Chondrocyte (in vitro differentiated cells): ENCODE results near the gene TCF25. TPM values are rescaled to one million over a fixed set of nuclear protein-coding genes. Genes with fewer than 3 reads are reported as not detected.

Source experiments
- DNase-seq: peaks from one replicate; pipeline ENCODE4 v3.0.0; 2021; ENCODE audit warnings: mixed read lengths, low spot score
- H3K27ac Mint-ChIP-seq: one replicate; pipeline ENCODE4 v1.8.0; 2021; ENCODE audit warnings: mild to moderate bottlenecking, moderate library complexity, mixed read lengths; ENCODE audit not compliant: unreplicated experiment
- H3K27me3 Mint-ChIP-seq: 2 replicates; pipeline ENCODE4 v1.8.0; 2021; ENCODE audit warnings: low read depth, mixed read lengths
- H3K36me3 Mint-ChIP-seq: 2 replicates; pipeline ENCODE4 v1.8.0; 2021; ENCODE audit warnings: low read depth, mixed read lengths
- H3K4me1 Mint-ChIP-seq: 2 replicates; pipeline ENCODE4 v1.8.0; 2021; ENCODE audit warnings: low read depth, mild to moderate bottlenecking, mixed read lengths
- H3K4me3 Mint-ChIP-seq: one replicate; pipeline ENCODE4 v1.8.0; 2021; ENCODE audit warnings: mild to moderate bottlenecking, moderate library complexity, mixed read lengths; ENCODE audit not compliant: unreplicated experiment
- H3K9me3 Mint-ChIP-seq: 2 replicates; pipeline ENCODE4 v1.8.0; 2021; ENCODE audit warnings: low read depth, mixed read lengths
- CTCF ChIP-seq: fragments of 200-600 bp; sonication (generic); IDR thresholded peaks from 2 replicates; pipeline ENCODE4 v1.5.0; 2021; ENCODE audit warnings: antibody characterized with exemption, mild to moderate bottlenecking, moderate library complexity
- total RNA-seq: library from RNA; stranded (reverse); gene quantifications from 3 replicates; pipeline ENCODE4 v1.2.1, GENCODE V29; 2021

The TCF25 gene
- total RNA-seq, 1 donor from 2014 or later = 200 TPM

- peak overlapping the region; percentile 100 for H3K27ac Mint-ChIP-seq
- H3K4me1 Mint-ChIP-seq = peaks cover 59% of the 10 kb centered on the region
- H3K9me3 Mint-ChIP-seq = no peaks in the 10 kb centered on the region
- DNase-seq = no peak
- no peaks in the 10 kb centered on the region for H3K36me3 Mint-ChIP-seq
- no peak for TF ChIP-seq CTCF
- no peak overlapping the region for H3K4me3 Mint-ChIP-seq
- H3K27me3 Mint-ChIP-seq = no peaks in the 10 kb centered on the region
Measured at GRCh38 chr16:89920723-89921122, 47.3 kb downstream of the TCF25 start.

GRCh38 chr16:89921131-89921701 is 47.8 kb downstream of the TCF25 start:
- no peak for TF ChIP-seq CTCF
- no peaks in the 10 kb centered on the region for H3K27me3 Mint-ChIP-seq
- H3K4me1 Mint-ChIP-seq = peaks cover 59% of the 10 kb centered on the region
- H3K27ac Mint-ChIP-seq = peak overlapping the region; percentile 100
- DNase-seq = no peak
- H3K9me3 Mint-ChIP-seq = no peaks in the 10 kb centered on the region
- H3K4me3 Mint-ChIP-seq = peak overlapping the region; percentile 89
- H3K36me3 Mint-ChIP-seq = no peaks in the 10 kb centered on the region

GRCh38 chr16:89921702-89922476 is 48.5 kb downstream of the TCF25 start:
- Mint-ChIP-seq H3K4me1 (peaks cover 59% of the 10 kb centered on the region), H3K27me3 (no peaks in the 10 kb centered on the region), H3K36me3 (no peaks in the 10 kb centered on the region)

GRCh38 chr16:89922477-89922883 is 49.1 kb downstream of the TCF25 start:
- Mint-ChIP-seq H3K36me3 (no peaks in the 10 kb centered on the region), H3K4me1 (peaks cover 55% of the 10 kb centered on the region), H3K27me3 (no peaks in the 10 kb centered on the region), H3K9me3 (no peaks in the 10 kb centered on the region), H3K27ac (peak overlapping the region; percentile 100), H3K4me3 (peak overlapping the region; percentile 89)
- TF ChIP-seq CTCF = no peak
- peak; percentile 96 for DNase-seq

More at GRCh38 chr16:89921702-89922476, 48.5 kb downstream of the TCF25 start:
- TF ChIP-seq CTCF = no peak
- peak overlapping the region; percentile 89 for H3K4me3 Mint-ChIP-seq
- H3K27ac Mint-ChIP-seq = peak overlapping the region; percentile 100
- DNase-seq = peak; percentile 99
- H3K9me3 Mint-ChIP-seq = no peaks in the 10 kb centered on the region

- Mint-ChIP-seq H3K9me3 (no peaks in the 10 kb centered on the region), H3K27me3 (no peaks in the 10 kb centered on the region), H3K27ac (peak within 1 kb of the TSS; percentile 100), H3K4me3 (peak within 1 kb of the TSS; percentile 89), H3K4me1 (peaks cover 51% of the 10 kb centered on the region), H3K36me3 (no peaks in the 10 kb centered on the region)
- DNase-seq = peak; percentile 93
- TF ChIP-seq CTCF = peak; percentile 29
Measured at GRCh38 chr16:89922884-89923639, 49.7 kb downstream of the TCF25 start, which contains the start of gene TUBB3. TUBB3 (plus strand) TSS chr16:89923342; CDS start chr16:89923402, 60 bp downstream.
